PFSK-1 (cell line): ENCODE measurements around the gene CDAN1.

Experiments
- POLR2AphosphoS5 ChIP-seq: IDR thresholded peaks from 2 replicates; pipeline ENCODE4 v1.6.1; 2012; ENCODE audit warnings: low read depth, mild to moderate bottlenecking, control low read depth, low read length, moderate library complexity
- SIN3A ChIP-seq: IDR thresholded peaks from 2 replicates; pipeline ENCODE4 v1.6.1; 2012; ENCODE audit warnings: mild to moderate bottlenecking, low read length, moderate library complexity, borderline replicate concordance; ENCODE audit not compliant: insufficient read depth

DNA sequence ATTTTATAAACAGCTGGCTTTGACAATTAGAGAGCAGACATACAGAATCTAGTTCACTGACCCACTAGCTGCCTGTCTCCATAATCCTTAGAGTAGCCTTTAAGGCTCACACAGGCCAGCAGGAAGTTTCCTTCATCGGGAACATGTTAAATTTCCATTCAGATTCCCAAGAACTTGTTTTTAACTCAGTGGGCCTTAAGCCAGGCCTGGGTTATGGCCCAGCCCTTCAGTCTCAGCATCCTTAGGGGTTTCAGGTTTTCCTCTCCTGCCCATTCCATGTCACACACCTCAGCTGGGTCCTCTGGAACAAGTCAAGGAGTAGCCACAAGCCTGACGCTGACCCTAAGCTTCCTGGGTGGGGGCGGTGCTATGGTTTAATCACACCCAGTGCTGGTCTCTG, 15.0 kb downstream of the CDAN1 start:
- TF ChIP-seq POLR2AphosphoS5 (no peak), SIN3A (no peak)
